GM23338 (cell line): ENCODE results near the gene DNAH17.

Experiments used
- CREB1 ChIP-seq: fragments of 250-450 bp; sonication (Bioruptor Pico); IDR thresholded peaks from 2 replicates; pipeline ENCODE4 v1.5.0; 2020; ENCODE audit warnings: low read depth, mild to moderate bottlenecking, moderate library complexity
- EZH2 ChIP-seq: fragments of 200-600 bp; sonication (generic); IDR thresholded peaks from one replicate; pipeline ENCODE4 v1.8.0; 2017; ENCODE audit warnings: antibody characterized with exemption, mild to moderate bottlenecking, low read depth; ENCODE audit not compliant: unreplicated experiment
- EZH2phosphoT487 ChIP-seq: fragments of 200-600 bp; sonication (generic); IDR thresholded peaks from one replicate; pipeline ENCODE4 v1.8.1; 2018; ENCODE audit warnings: antibody characterized with exemption; ENCODE audit not compliant: unreplicated experiment
- JUNB ChIP-seq: IDR thresholded peaks from one replicate; pipeline ENCODE4 v1.6.1; 2016; ENCODE audit warnings: antibody characterized with exemption; ENCODE audit not compliant: unreplicated experiment
- POLR2AphosphoS5 ChIP-seq: IDR thresholded peaks from 2 replicates; pipeline ENCODE4 v1.6.1; 2016; ENCODE audit warnings: antibody characterized with exemption, low read depth
- ZNF331 ChIP-seq: fragments of 250-450 bp; sonication (Bioruptor Pico); IDR thresholded peaks from 2 replicates; pipeline ENCODE4 v1.5.0; 2020; ENCODE audit warnings: low read depth, mild to moderate bottlenecking, moderate library complexity
- TF ChIP-seq, protein P1 (sequence below), 2 experiments: fragments of 200-600 bp in 1 of 2; sonication (generic) in 1 of 2; conservative IDR thresholded peaks; 2 replicates each; pipeline versions ENCODE4 v1.5.1 to v1.6.1; 2016 to 2017; ENCODE audit warnings: antibody characterized with exemption in 2 of 2, low read depth in 2 of 2, mild to moderate bottlenecking in 2 of 2, moderate library complexity in 1 of 2

DNA sequence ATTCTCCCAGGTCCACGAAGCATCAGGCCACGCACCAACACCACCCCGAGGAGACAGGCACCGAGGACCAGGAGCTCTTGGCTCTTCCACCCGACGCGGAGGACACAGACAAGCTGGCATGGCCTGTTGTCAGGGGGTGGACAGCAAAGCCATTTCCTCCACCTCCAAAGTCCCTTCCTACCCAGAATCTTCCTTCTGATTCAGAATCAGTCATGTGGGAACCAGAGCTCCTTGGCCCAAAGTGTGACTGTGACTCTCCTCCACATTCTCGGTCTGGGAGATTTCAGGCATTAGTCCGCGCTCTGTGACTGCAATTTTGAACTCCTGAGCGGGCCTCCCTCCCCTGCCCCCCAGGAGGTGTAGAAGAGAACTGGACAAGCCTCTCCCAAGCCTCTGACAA is 9.2 kb downstream of the DNAH17 start:
- TF ChIP-seq, protein P1, sequence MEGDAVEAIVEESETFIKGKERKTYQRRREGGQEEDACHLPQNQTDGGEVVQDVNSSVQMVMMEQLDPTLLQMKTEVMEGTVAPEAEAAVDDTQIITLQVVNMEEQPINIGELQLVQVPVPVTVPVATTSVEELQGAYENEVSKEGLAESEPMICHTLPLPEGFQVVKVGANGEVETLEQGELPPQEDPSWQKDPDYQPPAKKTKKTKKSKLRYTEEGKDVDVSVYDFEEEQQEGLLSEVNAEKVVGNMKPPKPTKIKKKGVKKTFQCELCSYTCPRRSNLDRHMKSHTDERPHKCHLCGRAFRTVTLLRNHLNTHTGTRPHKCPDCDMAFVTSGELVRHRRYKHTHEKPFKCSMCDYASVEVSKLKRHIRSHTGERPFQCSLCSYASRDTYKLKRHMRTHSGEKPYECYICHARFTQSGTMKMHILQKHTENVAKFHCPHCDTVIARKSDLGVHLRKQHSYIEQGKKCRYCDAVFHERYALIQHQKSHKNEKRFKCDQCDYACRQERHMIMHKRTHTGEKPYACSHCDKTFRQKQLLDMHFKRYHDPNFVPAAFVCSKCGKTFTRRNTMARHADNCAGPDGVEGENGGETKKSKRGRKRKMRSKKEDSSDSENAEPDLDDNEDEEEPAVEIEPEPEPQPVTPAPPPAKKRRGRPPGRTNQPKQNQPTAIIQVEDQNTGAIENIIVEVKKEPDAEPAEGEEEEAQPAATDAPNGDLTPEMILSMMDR (conservative IDR thresholded peaks at IDR 0.05; ENCODE audit: low read depth in 2 of 2): no peak
- TF ChIP-seq EZH2: no peak
- no peak for TF ChIP-seq EZH2phosphoT487
- TF ChIP-seq JUNB: no peak
- no peak for TF ChIP-seq POLR2AphosphoS5
- TF ChIP-seq CREB1 (CRISPR knock-in tag): no peak
- TF ChIP-seq ZNF331 (CRISPR knock-in tag): no peak
